Gastroesophageal sphincter (tissue), 3 donors: ENCODE measurements around the gene FXYD6.

ENCODE experiments used
- POLR2A ChIP-seq, 2 donors: fragments of 450-650 bp; IDR thresholded peaks; one replicate each; pipeline ENCODE4 v1.6.1; 2017; ENCODE audit warnings: antibody characterized with exemption in 2 of 2, mild to moderate bottlenecking in 2 of 2, moderate library complexity in 1 of 2
- POLR2AphosphoS5 ChIP-seq: sonication (generic); formaldehyde crosslinking; IDR thresholded peaks from one replicate; pipeline ENCODE4 v1.6.1; 2017; ENCODE audit warnings: antibody characterized with exemption
- TF ChIP-seq, protein P1 (sequence below), 4 experiments: fragments of 200-600 bp in 2 of 4; fragments of 450-650 bp in 2 of 4; sonication (generic) in 1 of 4; IDR thresholded peaks; one replicate each; pipeline ENCODE4 v1.5.1; 2017 to 2019; ENCODE audit warnings: antibody characterized with exemption in 4 of 4, mild to moderate bottlenecking in 2 of 4, moderate library complexity in 2 of 4

DNA sequence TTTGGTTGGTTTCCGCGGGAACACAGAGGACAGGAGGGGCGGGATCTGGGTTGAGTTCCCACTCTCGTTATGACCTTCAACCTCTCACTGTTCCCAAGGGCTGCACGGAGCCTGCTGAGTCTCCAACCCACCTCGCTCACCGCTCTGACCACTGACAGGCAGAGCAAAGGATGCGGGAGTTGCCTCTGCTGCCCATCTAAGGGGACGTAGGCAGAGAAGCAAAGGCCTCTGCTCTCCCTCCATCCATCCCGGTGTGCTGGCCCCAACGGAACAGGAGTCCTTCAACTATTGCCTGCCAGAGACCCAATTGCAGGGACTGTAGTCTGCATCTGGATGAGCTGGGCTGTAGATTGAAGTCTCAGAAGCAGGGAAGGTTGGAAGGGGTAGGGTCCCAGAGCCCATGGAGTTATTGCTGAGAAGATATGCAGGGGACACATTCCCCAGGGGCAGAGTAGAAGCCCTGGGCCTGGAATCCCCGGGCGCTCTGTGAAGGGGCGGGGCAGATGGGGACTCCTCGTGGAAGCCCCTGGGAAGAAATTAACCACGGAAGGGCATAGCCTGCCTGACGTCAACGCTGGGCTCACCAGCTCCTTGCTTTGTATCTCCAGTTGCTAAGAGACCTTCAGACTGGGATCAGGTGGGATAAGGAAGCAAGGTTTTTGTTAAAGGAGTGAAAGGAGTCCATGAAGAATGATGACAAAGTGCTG is 39.2 kb downstream of the FXYD6 start:
- TF ChIP-seq, protein P1, sequence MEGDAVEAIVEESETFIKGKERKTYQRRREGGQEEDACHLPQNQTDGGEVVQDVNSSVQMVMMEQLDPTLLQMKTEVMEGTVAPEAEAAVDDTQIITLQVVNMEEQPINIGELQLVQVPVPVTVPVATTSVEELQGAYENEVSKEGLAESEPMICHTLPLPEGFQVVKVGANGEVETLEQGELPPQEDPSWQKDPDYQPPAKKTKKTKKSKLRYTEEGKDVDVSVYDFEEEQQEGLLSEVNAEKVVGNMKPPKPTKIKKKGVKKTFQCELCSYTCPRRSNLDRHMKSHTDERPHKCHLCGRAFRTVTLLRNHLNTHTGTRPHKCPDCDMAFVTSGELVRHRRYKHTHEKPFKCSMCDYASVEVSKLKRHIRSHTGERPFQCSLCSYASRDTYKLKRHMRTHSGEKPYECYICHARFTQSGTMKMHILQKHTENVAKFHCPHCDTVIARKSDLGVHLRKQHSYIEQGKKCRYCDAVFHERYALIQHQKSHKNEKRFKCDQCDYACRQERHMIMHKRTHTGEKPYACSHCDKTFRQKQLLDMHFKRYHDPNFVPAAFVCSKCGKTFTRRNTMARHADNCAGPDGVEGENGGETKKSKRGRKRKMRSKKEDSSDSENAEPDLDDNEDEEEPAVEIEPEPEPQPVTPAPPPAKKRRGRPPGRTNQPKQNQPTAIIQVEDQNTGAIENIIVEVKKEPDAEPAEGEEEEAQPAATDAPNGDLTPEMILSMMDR (IDR thresholded peaks at IDR 0.05): no peak
- no peak for TF ChIP-seq POLR2AphosphoS5
- TF ChIP-seq POLR2A (IDR thresholded peaks at IDR 0.05): no peak
